Measurements from ENCODE around the gene ELMOD3.
"Not testable (repeated sequence)": the region's sequence is repeated elsewhere in the genome, so short reads cannot be mapped to it uniquely, and the experiment has no call there.

Gene ELMOD3

GRCh38 chr2:85329701-85330100, 24.9 kb upstream of the ELMOD3 start:
- not testable (repeated sequence) for DNase-seq

DNA sequence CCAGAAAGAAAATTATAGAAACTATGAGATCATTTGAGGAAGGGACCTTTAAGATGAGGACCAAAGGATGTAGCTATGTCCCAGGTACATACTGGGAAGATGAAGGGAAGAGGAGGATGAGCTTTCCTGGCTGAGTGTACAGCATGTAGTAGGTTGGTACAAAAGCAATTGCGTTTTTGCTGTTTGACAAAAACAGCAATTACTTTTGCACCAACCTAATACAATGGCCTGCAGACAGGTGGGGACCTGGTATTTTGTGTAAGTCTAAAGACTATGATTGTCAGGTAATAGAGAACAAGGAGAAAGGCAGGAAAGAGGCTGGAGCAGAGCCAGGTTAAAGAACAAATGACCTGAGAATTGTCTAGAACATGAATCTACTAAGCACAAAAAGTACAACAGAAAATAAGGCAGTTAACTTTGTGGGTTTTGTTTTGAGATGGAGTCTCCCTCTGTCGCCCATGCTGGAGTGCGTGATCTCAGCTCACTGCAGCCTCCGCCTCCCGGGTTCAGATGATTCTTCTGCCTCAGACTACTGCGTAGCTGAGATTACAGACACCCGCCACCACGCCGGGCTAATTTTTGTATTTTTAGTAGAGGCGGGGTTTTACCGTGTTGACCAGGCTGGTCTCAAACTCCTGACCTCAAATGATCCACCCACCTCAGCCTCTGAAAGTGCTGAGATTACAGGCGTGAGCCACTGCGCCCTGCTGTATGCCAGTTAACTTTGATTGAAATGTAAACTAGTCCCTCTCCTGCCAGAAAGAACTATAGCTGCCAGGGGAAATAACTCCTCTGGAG, 23.5 kb upstream of the ELMOD3 start:
- DNase-seq, result no peak

GRCh38 chr2:85333877-85334276, 20.7 kb upstream of the ELMOD3 start:
- DNase-seq, result not testable (repeated sequence)

- no peak for DNase-seq
These were observed 19.6 kb upstream of the ELMOD3 start for GRCh38 chr2:85334928-85335327.

DNA sequence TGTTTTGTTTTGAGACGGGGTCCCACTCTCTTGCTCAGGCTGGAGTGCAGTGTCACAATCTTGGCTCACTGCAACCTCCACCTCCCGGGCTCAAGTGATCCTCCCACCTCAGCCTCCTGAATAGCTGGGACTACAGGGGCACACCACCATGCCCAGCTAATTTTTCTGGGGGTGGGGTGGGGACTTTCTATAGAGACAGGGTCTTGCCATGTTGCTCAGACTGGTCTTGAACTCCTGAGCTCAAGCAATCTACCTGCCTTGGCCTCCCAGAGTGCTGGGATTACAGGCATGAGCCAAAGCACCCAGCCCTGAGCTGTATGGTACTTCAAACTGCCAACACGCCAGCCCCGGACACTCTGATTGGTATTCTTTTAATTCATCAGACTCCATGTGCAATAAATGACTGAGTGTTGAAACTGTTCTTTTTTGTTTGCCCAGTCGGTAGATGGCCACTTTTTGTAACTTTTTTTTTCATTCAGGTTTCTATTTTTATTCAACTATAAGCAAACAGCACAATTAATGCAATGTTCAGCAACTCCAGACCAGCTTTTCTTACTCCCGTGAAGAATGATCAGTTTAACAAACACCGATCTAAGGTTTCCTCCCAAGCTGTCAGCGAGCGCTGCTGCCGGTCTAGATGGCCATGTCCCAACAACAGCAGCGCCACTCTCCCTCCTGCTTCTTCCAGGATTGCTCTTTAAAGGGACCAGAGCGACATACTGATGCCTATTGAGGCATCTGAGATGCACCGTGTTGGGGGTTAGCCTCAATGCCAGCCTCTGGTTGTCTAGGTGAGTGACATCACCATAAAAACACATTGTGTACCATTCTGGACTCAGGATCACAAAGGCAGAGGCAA, 14.3 kb upstream of the ELMOD3 start:
- no peak for DNase-seq

DNA sequence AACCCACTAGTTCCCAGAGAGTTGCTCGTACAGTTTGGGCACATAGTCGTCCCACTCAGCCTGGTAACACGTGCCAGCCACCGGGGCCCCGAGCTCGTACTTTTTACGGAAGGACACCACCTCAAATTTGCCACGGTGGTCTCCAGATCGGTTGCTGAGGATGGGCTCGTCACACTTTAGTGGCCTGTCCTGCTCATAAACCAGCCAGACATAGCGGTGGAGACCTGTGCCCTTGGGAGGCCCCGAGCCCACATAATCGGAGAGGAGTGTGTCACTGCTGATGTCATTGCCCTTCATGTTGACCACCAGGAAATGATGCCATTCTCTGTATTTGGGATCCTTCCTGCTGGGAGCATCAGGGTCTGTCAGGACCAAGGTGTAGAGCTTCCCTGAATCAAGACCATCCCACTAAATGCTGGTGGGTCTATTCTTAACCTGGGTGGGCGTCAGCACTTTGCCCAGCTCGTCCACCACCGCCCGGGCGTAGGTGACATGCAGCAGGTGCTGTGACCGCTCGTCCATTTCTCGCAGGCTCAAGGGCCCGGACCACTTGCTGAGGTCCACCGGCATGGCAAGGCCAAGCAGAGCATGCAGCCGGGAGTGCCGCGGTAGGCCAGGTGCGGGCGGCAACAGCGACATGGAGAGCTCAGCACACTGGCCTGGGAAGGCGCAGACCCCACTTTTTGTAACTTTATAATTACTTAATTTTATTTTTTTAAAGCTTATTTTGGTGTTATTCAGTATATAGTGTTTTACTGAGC, 13.1 kb upstream of the ELMOD3 start:
- DNase-seq, result no peak

DNA sequence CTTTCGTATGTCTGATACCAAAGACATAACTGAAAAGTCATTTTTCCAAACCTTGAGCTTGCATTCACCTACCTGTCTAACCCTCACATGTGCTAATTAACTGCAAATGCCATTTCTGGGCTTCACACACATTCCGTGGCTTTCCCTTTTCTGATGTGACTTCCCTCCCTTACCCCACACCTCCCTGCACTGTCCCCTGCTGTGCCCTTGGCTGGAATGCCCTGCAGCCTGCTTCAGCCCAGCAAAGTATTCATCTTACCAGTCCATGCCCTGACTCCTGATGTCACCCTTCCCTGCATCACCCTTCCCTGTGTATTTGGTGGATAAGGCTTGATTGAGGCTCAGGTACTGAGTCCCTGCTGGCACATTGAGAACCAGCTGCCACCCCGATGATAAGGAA, 12.4 kb upstream of the ELMOD3 start:
- no peak for DNase-seq

DNA sequence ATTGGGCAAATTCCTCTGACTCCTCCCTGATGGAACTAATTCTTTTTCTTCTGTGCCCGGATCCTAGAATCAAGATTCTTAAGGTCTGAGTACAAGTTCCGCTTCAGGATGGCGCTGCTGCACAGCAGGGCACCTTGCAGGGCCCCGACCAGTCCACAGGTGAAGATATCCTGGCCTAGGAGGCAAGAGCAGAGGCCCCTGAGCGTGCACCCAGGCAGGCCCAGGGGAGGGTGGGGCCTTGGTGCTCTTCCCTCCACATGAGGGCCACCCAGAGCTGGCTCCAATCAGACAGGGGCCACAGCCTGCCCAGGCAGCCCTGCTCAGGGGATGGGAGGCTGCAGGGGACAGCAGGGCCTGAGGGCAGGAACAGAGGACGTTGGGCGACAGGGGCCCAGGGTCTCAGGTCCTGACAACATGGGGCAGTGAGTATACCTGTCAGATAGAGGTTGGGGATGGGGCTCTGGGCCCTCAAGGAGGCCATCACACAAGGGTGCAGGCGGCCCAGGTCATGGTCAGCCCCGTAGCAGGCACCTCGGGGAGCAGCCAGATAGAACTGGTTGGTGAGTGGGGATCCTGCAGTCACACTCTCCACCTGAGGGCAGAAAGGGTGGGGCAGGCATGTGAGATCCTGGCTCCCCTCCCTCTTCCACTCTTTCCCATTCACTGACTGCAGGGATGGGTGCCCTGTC, 11.2 kb upstream of the ELMOD3 start:
- not testable (repeated sequence) for DNase-seq

DNA sequence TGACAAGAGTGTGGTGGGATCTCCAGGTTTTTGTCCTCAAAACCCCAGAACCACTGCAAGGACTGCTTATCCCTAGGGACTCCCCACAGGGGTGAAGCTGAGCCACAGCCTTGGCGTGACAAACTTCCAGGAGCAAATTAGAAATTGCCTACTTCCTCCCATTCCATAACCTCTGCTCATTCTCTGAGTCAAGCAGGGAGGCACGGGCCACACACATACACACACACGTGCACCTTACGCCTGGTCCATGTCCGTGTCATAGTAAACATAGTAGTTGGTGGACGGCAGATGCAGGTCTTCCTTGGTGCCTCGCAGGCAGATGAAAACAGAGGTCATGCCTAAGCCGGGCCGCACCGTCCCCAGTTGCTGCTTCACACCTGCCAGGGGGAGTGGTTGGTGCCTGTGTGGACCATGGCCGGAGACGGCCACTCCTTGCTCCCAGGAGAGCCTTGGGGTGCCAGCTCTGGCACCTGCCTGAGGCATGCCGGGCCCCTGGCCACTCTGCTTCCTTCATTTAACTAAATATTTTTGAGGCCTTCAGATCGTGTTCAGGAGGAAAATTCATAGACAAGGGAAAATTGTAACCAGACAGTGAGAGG, 10.1 kb upstream of the ELMOD3 start:
- no peak for DNase-seq

DNA sequence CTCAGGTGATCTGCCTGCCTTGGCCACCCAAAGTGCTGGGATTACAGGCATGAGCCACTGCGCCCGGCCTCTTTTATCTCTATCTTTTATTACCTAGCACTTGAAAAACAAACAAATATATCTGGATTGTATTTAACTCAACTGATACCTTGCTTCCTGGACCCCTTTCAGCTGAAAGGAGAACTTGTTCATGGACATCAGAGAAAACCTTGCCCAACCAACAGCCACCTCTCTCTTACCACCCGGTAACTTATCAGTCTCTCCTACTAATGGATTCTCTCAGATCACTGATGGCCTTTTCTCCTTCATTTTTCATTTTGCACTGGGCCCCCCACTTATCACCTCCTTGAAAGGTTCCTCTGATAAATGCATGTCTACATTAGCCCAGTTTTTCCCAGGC, 7.0 kb upstream of the ELMOD3 start:
- no peak for DNase-seq

DNA sequence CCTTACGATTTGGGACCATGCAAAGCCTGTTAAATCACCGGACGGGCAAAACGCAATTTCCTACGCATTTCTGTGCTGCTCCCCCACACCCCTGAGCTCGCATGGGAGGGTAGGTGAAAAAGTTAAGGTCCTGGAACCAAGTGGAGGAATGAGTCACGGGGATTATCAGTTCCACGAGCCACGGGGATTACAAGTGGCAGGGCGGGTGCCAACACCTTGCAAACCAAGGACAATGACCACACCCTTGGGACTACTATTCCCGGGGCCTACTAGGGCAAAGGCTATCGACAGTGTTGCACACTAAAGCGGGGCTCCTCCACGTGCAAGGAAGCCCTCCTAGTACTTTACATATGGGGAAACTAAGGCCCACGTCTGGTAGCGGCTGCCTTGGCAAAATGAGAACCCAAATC, 688 bp upstream of the ELMOD3 start:
- DNase-seq, result no peak

DNA sequence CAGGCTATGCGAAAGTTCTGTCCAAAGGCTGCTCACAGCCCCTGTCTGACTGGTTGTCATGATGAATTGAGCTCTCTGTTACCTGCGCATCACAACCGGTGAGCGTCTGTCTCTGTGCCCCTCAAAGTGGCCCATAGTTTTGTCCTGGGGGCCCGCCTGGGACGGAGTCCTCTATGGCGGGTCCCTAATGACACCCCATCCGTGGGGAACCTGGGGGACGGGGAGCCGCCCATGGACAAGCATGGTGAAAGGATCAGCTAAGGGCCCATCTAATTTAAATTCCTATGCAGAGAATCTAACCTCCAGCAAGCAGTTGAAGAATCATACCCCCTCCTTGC, 473 bp downstream of the ELMOD3 start:
- DNase-seq, result no peak

DNA sequence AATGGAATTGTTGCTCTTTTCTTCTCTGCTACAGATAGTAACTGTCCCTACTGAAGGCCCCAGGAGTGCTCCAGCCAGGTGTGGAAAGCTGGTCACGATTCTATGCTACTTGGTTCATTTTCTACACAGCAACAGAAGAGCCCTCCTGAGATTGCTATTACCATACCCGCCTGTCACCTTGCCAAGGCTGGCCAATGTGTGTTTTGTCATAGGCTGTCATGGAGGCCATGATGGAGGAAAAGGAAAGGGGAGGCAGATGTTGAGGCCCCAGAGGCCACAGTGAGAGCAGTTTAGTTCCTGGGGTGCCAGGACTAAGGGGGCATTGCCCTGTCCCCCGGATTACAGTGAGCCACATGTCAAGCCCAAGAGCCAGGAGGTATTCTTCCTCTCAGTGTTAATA, 952 bp downstream of the ELMOD3 start:
- DNase-seq, result no peak

DNA sequence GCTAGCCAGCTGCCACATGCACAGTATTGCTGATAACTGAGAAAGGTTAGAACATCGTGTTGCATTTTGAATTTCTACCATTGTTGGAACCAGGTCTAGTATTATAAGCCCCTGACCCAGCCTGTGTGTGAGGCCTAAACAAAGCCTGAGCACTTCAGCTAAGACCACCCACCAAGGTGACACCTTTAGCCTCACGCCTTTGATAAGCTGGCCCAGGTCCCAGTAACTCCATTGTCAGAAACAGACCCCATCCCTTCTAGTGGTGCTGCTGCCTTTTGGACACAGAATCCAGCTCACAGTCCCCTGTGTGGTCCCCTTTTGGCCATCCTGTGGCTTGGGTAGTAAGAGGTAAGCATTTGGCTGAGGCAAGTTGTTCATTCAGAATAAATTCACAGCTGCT, 1.6 kb downstream of the ELMOD3 start:
- no peak for DNase-seq

DNA sequence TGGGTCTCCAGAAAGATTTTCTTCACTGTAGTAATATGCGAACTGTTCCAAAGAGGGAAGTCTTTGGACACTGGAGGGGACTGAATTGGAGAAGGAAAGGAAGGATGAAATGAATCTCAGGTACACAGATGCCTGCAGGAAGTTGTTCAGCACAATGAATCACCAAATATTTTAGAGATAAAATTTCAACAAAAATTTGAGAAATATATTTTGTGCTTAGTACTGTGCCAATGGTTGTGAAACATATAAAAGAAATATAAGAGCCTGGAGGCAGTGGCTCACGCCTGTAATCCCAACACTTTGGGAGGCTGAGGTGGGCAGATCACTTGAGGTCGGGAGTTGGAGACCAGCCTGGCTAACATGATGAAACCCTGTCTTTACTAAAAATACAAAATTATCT, 3.2 kb downstream of the ELMOD3 start:
- no peak for DNase-seq

- not testable (repeated sequence) for DNase-seq
These were observed 8.3 kb downstream of the ELMOD3 start for GRCh38 chr2:85362653-85363387.

GRCh38 chr2:85367180-85367579, 12.6 kb downstream of the ELMOD3 start:
- DNase-seq, result no peak

GRCh38 chr2:85368921-85369320, 14.4 kb downstream of the ELMOD3 start:
- no peak for DNase-seq

DNA sequence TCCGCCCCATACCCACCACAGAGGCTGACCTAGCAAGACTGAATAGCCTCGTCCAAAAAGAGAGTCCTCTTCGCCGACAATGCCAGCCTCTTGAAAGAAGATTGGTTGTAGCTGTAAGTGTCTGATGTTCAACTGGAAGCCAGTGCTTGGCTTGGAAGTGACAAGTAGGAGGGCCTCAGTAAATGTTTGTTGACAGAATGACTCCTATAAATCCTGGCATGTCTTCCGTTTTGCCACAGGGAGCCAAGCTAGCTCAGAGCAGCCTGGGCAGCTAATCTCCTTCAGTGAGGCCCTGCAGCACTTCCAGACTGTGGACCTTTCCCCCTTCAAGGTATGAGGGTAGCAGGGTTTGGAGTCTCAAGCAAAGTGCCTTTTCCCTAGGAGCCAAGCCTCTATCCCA, 14.9 kb downstream of the ELMOD3 start:
- no peak for DNase-seq

- no peak for DNase-seq
These were observed 16.5 kb downstream of the ELMOD3 start for GRCh38 chr2:85371045-85371444.

- DNase-seq, result no peak
These were observed 21.9 kb downstream of the ELMOD3 start for GRCh38 chr2:85376291-85377065.
